Right ventricle myocardium superior (tissue), 1 donor: ENCODE measurements around the gene KRT20. TPM values are rescaled to one million over a fixed set of nuclear protein-coding genes. Genes with fewer than 3 reads are reported as not detected.
A peak's percentile ranks its signal among the peaks of the same experiment; 100 is the strongest.
"Not testable (repeated sequence)": the region's sequence is repeated elsewhere in the genome, so short reads cannot be mapped to it uniquely, and the experiment has no call there.

Experiments
- ATAC-seq: fragments of 200-7000 bp; cut with Tn5 transposase; one replicate; pipeline ENCODE4 v1.9.1; 2020; ENCODE audit warnings: mild to moderate bottlenecking; ENCODE audit not compliant: poor library complexity
- DNase-seq: peaks from one replicate; pipeline ENCODE4 v3.0.0-alpha.2; 2020
- intact Hi-C: fragments of 100-400 bp; cut with DNase I; formaldehyde crosslinking; loops from one replicate; pipeline ENCODE4 v1.11.2; 2022
- total RNA-seq: library from RNA; stranded (reverse); fragmentation: NEBNext Ultra II Directional; extraction: Animal tissue kit (Norgen Biotek cat#: 25700); gene quantifications from one replicate; pipeline ENCODE4 v1.2.1, GENCODE V29; 2021
- donor health status: DM: no; HTN: yes; CAD: no; lungs with severe emphysema.

KRT20 gene
- total RNA-seq, 1 donor from 2014 or later: not detected

GRCh38 chr17:40864661-40865390 is 20.2 kb downstream of the KRT20 start:
- DNase-seq (no peak), ATAC-seq (no peak)
- intact Hi-C loops: no loop called here

- intact Hi-C loops: no loop called here
- ATAC-seq (no peak), DNase-seq (no peak)
Measured at GRCh38 chr17:40862985-40863733, 21.9 kb downstream of the KRT20 start.

- no peak for DNase-seq
- no peak for ATAC-seq
- intact Hi-C loops: no loop called here
Measured at GRCh38 chr17:40859536-40859935, 25.5 kb downstream of the KRT20 start.

- DNase-seq, ATAC-seq, intact Hi-C loops: not testable (repeated sequence)
Measured at GRCh38 chr17:40858667-40859066, 26.4 kb downstream of the KRT20 start.

GRCh38 chr17:40857535-40857934 is 27.5 kb downstream of the KRT20 start:
- intact Hi-C loops: no loop called here
- ATAC-seq (peak; percentile 48), DNase-seq (no peak)

- DNase-seq (no peak), ATAC-seq (no peak)
- intact Hi-C loops: no loop called here
Measured at GRCh38 chr17:40854175-40854814, 30.7 kb downstream of the KRT20 start.

- DNase-seq (no peak), ATAC-seq (no peak)
- intact Hi-C loops: no loop called here
Measured at GRCh38 chr17:40852364-40852763, 32.7 kb downstream of the KRT20 start.

GRCh38 chr17:40850293-40850972 is 34.6 kb downstream of the KRT20 start:
- no peak for ATAC-seq
- intact Hi-C loops: no loop called here
- no peak for DNase-seq

- DNase-seq (no peak), ATAC-seq (no peak)
- intact Hi-C loops: no loop called here
Measured at GRCh38 chr17:40849723-40850122, 35.3 kb downstream of the KRT20 start.

GRCh38 chr17:40848583-40849235 is 36.3 kb downstream of the KRT20 start:
- no peak for ATAC-seq
- DNase-seq: no peak
- intact Hi-C loops: no loop called here

- intact Hi-C loops: no loop called here
- no peak for ATAC-seq
- DNase-seq: no peak
Measured at GRCh38 chr17:40846515-40847144, 38.4 kb downstream of the KRT20 start.

GRCh38 chr17:40844671-40845107 is 40.4 kb downstream of the KRT20 start:
- no peak for ATAC-seq

GRCh38 chr17:40843242-40843641 is 41.8 kb downstream of the KRT20 start:
- DNase-seq: no peak
- intact Hi-C loops: no loop called here

More at GRCh38 chr17:40844671-40845107, 40.4 kb downstream of the KRT20 start:
- no peak for DNase-seq
- intact Hi-C loops: no loop called here

GRCh38 chr17:40841246-40841645 is 43.8 kb downstream of the KRT20 start:
- DNase-seq: no peak
- no peak for ATAC-seq
- intact Hi-C loops: no loop called here

More at GRCh38 chr17:40843242-40843641, 41.8 kb downstream of the KRT20 start:
- no peak for ATAC-seq

GRCh38 chr17:40839194-40839593 is 45.8 kb downstream of the KRT20 start:
- ATAC-seq (no peak), DNase-seq (no peak)
- intact Hi-C loops: no loop called here

GRCh38 chr17:40836020-40836419 is 49.0 kb downstream of the KRT20 start:
- DNase-seq: no peak
- no peak for ATAC-seq
- intact Hi-C loops: no loop called here

GRCh38 chr17:40833882-40834281 is 51.2 kb downstream of the KRT20 start:
- ATAC-seq: no peak
- DNase-seq: no peak
- intact Hi-C loops: no loop called here

- no peak for ATAC-seq
- no peak for DNase-seq
- intact Hi-C loops: no loop called here
Measured at GRCh38 chr17:40832840-40833239, 52.2 kb downstream of the KRT20 start.
